Cardiac atrium fibroblast (primary cell): ENCODE measurements around the gene TRUB1. TPM values are rescaled to one million over a fixed set of nuclear protein-coding genes. Genes with fewer than 3 reads are reported as not detected.

Experiments
- total RNA-seq: library from RNA; depleted of rRNA; stranded (reverse); fragments of >200 nt; gene quantifications from 2 replicates; pipeline ENCODE4 v1.2.3, GENCODE V29; 2015

Gene TRUB1
- total RNA-seq: 19.3 and 20.8 TPM in 2 replicates

DNA sequence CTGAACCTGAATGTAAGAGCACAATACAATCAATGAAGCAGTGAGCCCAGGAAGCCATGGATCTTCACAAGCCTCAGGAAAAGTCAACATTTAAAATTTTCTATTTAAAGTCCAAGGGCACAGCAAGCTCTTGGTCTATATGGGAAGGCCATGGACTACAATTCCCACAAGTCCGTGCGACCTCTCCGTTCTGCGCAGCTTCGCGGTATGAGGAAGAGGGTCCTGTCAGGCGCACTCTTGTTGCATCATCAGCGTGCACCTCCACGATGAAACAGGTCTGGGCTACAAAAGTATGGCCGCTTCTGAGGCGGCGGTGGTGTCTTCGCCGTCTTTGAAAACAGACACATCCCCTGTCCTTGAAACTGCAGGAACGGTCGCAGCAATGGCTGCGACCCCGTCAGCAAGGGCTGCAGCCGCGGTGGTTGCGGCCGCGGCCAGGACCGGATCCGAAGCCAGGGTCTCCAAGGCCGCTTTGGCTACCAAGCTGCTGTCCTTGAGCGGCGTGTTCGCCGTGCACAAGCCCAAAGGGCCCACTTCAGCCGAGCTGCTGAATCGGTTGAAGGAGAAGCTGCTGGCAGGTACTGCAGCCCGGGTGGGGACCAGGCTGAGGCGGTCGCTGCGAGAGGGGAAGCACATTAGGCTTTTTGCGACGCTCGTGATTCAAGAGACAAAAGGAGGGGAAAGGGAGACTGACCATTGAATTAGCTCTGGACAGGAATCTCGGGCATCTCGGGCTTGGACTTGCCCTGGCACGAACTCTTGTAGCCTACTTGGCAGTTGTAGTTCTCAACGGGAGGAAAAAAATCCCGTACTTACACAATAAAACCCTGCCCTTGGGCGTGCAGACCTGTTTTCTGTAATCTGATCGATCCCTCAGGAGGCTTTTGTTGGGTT, at the start of gene TRUB1:
Gene TRUB1 (plus strand): TSS at position 234 of the 894 bp plus-strand sequence. CDS start 59 bp downstream, at position 293.

Other genes starting within 250 kb of the TRUB1 start
- 21.7 and 27.5 TPM in 2 replicates for gene FHIP2A, start 116.4 kb upstream of the TRUB1 start, total RNA-seq
- under 0.01 and 0.16 TPM in 2 replicates for gene ATRNL1, start 155.2 kb downstream of the TRUB1 start, total RNA-seq